HS-5 (cell line): ENCODE results near the gene LPIN1.
"Not testable (repeated sequence)": the region's sequence is repeated elsewhere in the genome, so short reads cannot be mapped to it uniquely, and the experiment has no call there.

ENCODE experiments used
- DNase-seq: peaks from one replicate; pipeline ENCODE4 v3.0.0-alpha.2; 2012; ENCODE audit warnings: low read depth

Gene LPIN1

GRCh38 chr2:11810237-11810977, 64.0 kb downstream of the LPIN1 start:
- DNase-seq = no peak

- DNase-seq = no peak
These were observed 64.7 kb downstream of the LPIN1 start for GRCh38 chr2:11811036-11811654.

- no peak for DNase-seq
These were observed 66.2 kb downstream of the LPIN1 start for GRCh38 chr2:11812466-11813248.

- not testable (repeated sequence) for DNase-seq
These were observed 66.9 kb downstream of the LPIN1 start for GRCh38 chr2:11813345-11813744.

GRCh38 chr2:11813951-11814350, 67.5 kb downstream of the LPIN1 start:
- DNase-seq = no peak

- no peak for DNase-seq
These were observed 68.6 kb downstream of the LPIN1 start for GRCh38 chr2:11814979-11815510.

GRCh38 chr2:11816935-11817334, 70.5 kb downstream of the LPIN1 start:
- not testable (repeated sequence) for DNase-seq

GRCh38 chr2:11819235-11819729, 72.8 kb downstream of the LPIN1 start:
- no peak for DNase-seq

GRCh38 chr2:11820650-11821049, 74.2 kb downstream of the LPIN1 start:
- no peak for DNase-seq

- no peak for DNase-seq
These were observed 75.3 kb downstream of the LPIN1 start for GRCh38 chr2:11821705-11822104.

GRCh38 chr2:11822359-11822745, 75.9 kb downstream of the LPIN1 start:
- DNase-seq = not testable (repeated sequence)

- DNase-seq = no peak
These were observed 76.5 kb downstream of the LPIN1 start for GRCh38 chr2:11822746-11823451.

GRCh38 chr2:11824901-11825828, 78.7 kb downstream of the LPIN1 start:
- DNase-seq = no peak

GRCh38 chr2:11827547-11827946, 81.1 kb downstream of the LPIN1 start:
- DNase-seq = no peak

GRCh38 chr2:11828933-11829323, 82.5 kb downstream of the LPIN1 start:
- no peak for DNase-seq

- peak; percentile 30 for DNase-seq
These were observed 83.0 kb downstream of the LPIN1 start for GRCh38 chr2:11829324-11829946.

GRCh38 chr2:11829947-11830707, 83.7 kb downstream of the LPIN1 start:
- peak; percentile 94 for DNase-seq

- DNase-seq = no peak
These were observed 84.4 kb downstream of the LPIN1 start for GRCh38 chr2:11830708-11831301.

- DNase-seq = no peak
These were observed 85.0 kb downstream of the LPIN1 start for GRCh38 chr2:11831415-11831814.
